ENCODE data around the gene EPB41L1. TPM values are rescaled to one million over a fixed set of nuclear protein-coding genes. Genes with fewer than 3 reads are reported as not detected.

Gene EPB41L1
- total RNA-seq, 4 donors from 2014 or later = 27.7 to 53.8 (median 34.4) TPM

DNA sequence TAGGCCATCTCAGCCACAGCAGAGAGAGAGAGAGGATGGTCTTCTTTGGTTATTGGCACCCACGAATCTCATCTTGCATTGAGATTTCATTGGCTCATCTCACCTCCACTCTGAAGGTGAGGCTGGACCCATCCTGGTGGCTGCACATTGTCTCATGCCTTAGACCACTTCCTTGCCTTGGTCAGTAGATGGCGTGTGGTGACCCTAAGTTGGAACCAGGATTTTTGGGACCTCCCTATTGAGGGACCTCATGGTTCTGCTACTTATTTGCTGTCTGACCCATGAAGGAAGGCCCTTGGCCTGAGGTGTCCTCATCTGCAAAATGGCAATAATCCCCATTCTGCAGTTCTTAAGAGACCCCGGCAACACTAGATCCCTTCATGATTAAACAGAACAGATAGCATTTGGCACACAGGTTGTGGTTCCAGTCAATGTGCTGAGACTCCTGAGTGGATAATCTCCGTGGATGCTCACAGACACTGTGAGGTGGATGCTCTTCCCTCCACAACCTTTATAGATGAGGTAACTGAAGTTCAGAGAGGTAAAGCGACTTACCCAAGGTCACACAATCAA, 60.2 kb downstream of the EPB41L1 start:
- no peak for TF ChIP-seq POLR2A (IDR thresholded peaks at IDR 0.05; ENCODE audit: low read depth)
- TF ChIP-seq, protein P1, sequence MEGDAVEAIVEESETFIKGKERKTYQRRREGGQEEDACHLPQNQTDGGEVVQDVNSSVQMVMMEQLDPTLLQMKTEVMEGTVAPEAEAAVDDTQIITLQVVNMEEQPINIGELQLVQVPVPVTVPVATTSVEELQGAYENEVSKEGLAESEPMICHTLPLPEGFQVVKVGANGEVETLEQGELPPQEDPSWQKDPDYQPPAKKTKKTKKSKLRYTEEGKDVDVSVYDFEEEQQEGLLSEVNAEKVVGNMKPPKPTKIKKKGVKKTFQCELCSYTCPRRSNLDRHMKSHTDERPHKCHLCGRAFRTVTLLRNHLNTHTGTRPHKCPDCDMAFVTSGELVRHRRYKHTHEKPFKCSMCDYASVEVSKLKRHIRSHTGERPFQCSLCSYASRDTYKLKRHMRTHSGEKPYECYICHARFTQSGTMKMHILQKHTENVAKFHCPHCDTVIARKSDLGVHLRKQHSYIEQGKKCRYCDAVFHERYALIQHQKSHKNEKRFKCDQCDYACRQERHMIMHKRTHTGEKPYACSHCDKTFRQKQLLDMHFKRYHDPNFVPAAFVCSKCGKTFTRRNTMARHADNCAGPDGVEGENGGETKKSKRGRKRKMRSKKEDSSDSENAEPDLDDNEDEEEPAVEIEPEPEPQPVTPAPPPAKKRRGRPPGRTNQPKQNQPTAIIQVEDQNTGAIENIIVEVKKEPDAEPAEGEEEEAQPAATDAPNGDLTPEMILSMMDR (IDR thresholded peaks at IDR 0.05) = peak; percentile 23 to 41 (median 25)
- no peak for TF ChIP-seq EP300 (IDR thresholded peaks at IDR 0.05)
- no peak for TF ChIP-seq POLR2AphosphoS5 (IDR thresholded peaks at IDR 0.05)
- no peak for DNase-seq (ENCODE audit: extremely low spot score)
- intact Hi-C loops (cut with DNase I) = no loop called here
- peaks cover 0 to 74% (median 38%) of the 10 kb centered on the region in 4 donors for H3K36me3 ChIP-seq
- H3K27ac ChIP-seq (replicated peaks in 1 of 4) = no peak overlapping the region
- H3K4me3 ChIP-seq = no peak overlapping the region
- 73% methylated on average over 5 of the region's 5 CpGs for WGBS
- H3K9me3 ChIP-seq = no peaks in the 10 kb centered on the region
- H3K4me1 ChIP-seq = no peaks in the 10 kb centered on the region
- H3K27me3 ChIP-seq = no peaks in the 10 kb centered on the region

DNA sequence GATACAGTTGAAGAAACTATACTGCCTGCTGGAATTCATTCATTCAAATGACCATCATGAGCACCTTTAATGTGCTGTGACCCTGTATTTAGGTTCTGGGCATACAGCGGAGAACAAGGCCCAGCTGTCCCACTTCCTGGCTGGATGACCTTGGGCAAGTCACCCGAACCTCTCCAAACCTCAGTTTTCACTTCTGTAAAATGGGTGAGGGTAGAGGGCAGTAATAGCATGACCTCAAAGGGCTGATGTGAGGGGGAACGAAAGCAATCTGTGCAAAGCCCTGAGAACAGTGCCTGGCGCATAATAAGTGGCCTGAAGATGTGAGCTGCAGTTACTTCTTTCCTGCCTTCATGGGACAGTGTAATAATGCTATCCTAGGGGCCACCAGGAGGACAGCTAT, 61.2 kb downstream of the EPB41L1 start:
- H3K4me3 ChIP-seq = no peak overlapping the region
- H3K4me1 ChIP-seq = no peaks in the 10 kb centered on the region
- no peak overlapping the region for H3K27ac ChIP-seq (replicated peaks in 1 of 4)
- WGBS = 86% methylated on average over 4 of the region's 4 CpGs
- no peaks in the 10 kb centered on the region for H3K9me3 ChIP-seq
- intact Hi-C loops (cut with DNase I) = no loop called here
- H3K27me3 ChIP-seq = no peaks in the 10 kb centered on the region
- peaks cover 0 to 75% (median 38%) of the 10 kb centered on the region in 4 donors for H3K36me3 ChIP-seq
- no peak for TF ChIP-seq POLR2A (IDR thresholded peaks at IDR 0.05; ENCODE audit: low read depth)
- no peak for TF ChIP-seq POLR2AphosphoS5 (IDR thresholded peaks at IDR 0.05)
- TF ChIP-seq, protein P1 (IDR thresholded peaks at IDR 0.05) = no peak
- TF ChIP-seq EP300 (IDR thresholded peaks at IDR 0.05) = no peak
- no peak for DNase-seq (ENCODE audit: extremely low spot score)

DNA sequence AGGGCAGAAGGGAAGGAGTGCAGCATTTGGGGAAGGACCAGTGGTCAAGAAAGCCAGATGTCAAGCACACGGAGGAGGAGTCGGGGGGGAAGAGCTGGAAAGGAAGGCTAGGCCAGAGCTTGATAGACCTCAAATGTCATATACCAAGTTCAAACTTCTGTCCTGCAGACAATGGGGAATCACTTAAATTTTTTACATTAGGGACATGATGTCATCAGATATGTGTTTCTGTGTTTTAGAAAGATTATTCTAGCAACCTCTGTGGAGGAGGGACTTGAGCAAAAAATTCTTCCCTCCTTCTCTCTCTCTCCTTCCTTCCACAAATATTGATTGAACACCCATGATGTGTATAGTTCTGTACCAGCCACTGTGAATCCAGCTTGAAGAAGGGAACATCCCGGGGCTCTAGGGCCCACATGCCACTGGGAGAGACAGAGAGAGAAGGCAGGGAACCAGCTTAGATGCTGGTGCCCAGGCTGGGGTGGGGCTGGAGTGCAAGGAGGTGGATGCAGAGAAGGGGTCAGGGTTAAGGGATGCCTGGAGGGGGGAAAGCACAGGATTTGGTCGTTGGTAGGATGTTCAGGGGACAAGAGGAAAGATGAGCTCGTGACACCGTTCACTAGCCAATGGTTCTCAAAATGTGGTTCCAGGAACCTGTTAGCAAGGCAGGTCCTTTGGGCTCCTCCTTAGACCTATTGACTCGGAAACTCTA, 61.9 kb downstream of the EPB41L1 start:
- 80% methylated on average over 7 of the region's 7 CpGs for WGBS
- no peak for DNase-seq (ENCODE audit: extremely low spot score)
- Histone ChIP-seq H3K4me1 (no peaks in the 10 kb centered on the region), H3K36me3 (peaks cover 0 to 73% (median 38%) of the 10 kb centered on the region in 4 donors), H3K9me3 (no peaks in the 10 kb centered on the region), H3K27me3 (no peaks in the 10 kb centered on the region), H3K4me3 (no peak overlapping the region), H3K27ac (replicated peaks in 1 of 4) (no peak overlapping the region)
- intact Hi-C loops (cut with DNase I) = no loop called here
- TF ChIP-seq POLR2A (IDR thresholded peaks at IDR 0.05; ENCODE audit: low read depth) (no peak), EP300 (IDR thresholded peaks at IDR 0.05) (no peak), POLR2AphosphoS5 (IDR thresholded peaks at IDR 0.05) (no peak)
- TF ChIP-seq, protein P1 (IDR thresholded peaks at IDR 0.05) = no peak

DNA sequence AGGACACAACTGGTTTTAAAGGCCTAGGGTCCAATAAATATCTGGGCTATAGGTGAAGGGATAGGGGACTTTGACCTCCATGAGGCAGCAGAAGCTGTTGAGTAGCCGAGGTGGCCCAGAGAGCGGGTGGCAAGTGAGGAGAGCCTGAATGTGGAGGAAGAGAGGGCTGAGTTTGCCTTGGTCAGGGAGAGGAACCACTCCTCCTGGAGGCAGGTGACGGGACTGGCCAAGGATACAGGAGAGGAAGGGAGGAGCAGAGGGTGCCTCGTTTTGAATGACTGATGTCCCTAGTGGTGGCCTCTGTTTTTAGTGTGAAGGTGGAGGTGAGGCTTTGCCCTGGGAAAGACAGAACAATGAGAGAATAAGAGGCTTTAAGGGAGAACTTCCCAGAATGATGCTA, 62.7 kb downstream of the EPB41L1 start:
- intact Hi-C loops (cut with DNase I) = no loop called here
- no peak for DNase-seq (ENCODE audit: extremely low spot score)
- 70% methylated on average over 4 of the region's 4 CpGs for WGBS

DNA sequence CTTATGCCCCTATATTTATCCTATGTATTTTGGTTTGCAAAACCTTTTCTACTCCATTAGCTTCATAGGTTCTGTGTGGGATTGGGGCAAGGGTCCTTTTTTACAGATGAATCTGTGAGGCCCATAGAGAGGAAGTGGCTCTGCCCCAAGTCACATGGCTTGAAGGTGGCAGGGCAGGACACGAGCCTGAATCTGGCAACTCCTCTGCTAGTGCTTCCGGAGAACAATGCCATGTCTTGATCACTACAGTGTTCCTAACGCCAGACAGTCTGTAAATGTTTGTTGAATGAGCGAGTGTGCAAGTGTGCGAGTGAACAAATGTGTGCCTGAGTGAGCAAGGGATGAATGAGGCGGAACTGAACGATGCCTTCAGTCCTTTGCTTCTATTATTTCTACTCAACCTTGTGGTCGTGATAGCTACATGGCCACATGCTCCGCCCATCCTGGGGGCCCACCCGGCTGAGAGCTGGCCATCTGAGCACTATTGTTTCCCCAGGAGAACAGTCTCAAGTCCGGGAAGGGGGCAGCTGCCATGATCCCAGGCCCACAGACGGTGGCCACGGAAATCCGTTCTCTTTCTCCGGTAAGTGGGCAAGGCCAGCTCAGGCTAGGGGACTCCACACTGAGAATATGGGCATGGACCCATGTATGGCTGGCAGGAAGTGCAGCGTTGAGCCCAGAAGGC, 64.0 kb downstream of the EPB41L1 start:
- no peaks in the 10 kb centered on the region for H3K27me3 ChIP-seq
- H3K27ac ChIP-seq (replicated peaks in 1 of 4) = no peak overlapping the region
- H3K4me3 ChIP-seq = no peak overlapping the region
- 87% methylated on average over 16 of the region's 16 CpGs for WGBS
- no peak for TF ChIP-seq EP300 (IDR thresholded peaks at IDR 0.05)
- TF ChIP-seq, protein P1 (IDR thresholded peaks at IDR 0.05) = no peak
- TF ChIP-seq POLR2A (IDR thresholded peaks at IDR 0.05; ENCODE audit: low read depth) = no peak
- no peak for TF ChIP-seq POLR2AphosphoS5 (IDR thresholded peaks at IDR 0.05)
- H3K9me3 ChIP-seq = no peaks in the 10 kb centered on the region
- H3K36me3 ChIP-seq = peaks cover 0 to 74% (median 38%) of the 10 kb centered on the region in 4 donors
- intact Hi-C loops (cut with DNase I) = no loop called here
- H3K4me1 ChIP-seq = no peaks in the 10 kb centered on the region
- no peak for DNase-seq (ENCODE audit: extremely low spot score)

More for the DNA sequence above, 62.7 kb downstream of the EPB41L1 start:
- TF ChIP-seq EP300 (IDR thresholded peaks at IDR 0.05) (no peak), POLR2A (IDR thresholded peaks at IDR 0.05; ENCODE audit: low read depth) (no peak)
- H3K4me1 ChIP-seq = no peaks in the 10 kb centered on the region
- peaks cover 0 to 73% (median 38%) of the 10 kb centered on the region in 4 donors for H3K36me3 ChIP-seq
- H3K27ac ChIP-seq (replicated peaks in 1 of 4) = no peak overlapping the region
- no peak overlapping the region for H3K4me3 ChIP-seq
- H3K9me3 ChIP-seq = no peaks in the 10 kb centered on the region
- H3K27me3 ChIP-seq = no peaks in the 10 kb centered on the region

Measured in esophagus muscularis mucosa (tissue), 4 donors.